CD14-positive monocyte (primary cell): ENCODE measurements around the gene FAM117B. TPM values are rescaled to one million over a fixed set of nuclear protein-coding genes. Genes with fewer than 3 reads are reported as not detected.
A peak's percentile ranks its signal among the peaks of the same experiment; 100 is the strongest.

ENCODE experiments used
- DNase-seq, 3 donors: peaks; one replicate each; pipeline ENCODE4 v3.0.0-alpha.2; 2011 to 2022
- H2AFZ ChIP-seq: 2 replicates; pipeline ENCODE4 v1.6.0; 2012; ENCODE audit warnings: mild to moderate bottlenecking, low read depth, low read length, inconsistent platforms; ENCODE audit not compliant: insufficient read depth, poor library complexity, severe bottlenecking
- H3K27ac ChIP-seq, 2 donors: 1 replicate in 1 of 2; 2 replicates in 1 of 2; pipeline ENCODE4 v1.5.1; 2012 to 2013; ENCODE audit warnings: low read length in 2 of 2, control low read depth in 1 of 2, inconsistent platforms in 1 of 2, low read depth in 1 of 2, mild to moderate bottlenecking in 1 of 2
- H3K27me3 ChIP-seq, 2 donors: one replicate each; pipeline versions ENCODE4 v1.6.0 to v1.6.1; 2011 to 2013; ENCODE audit warnings: low read length in 2 of 2; ENCODE audit not compliant: control insufficient read depth in 2 of 2, insufficient read depth in 2 of 2
- H3K36me3 ChIP-seq, 2 donors: replicated peaks in 1 of 2; 1 replicate in 1 of 2; 2 replicates in 1 of 2; pipeline versions ENCODE4 v1.5.1 to v1.6.1; 2012 to 2013; ENCODE audit warnings: low read length in 2 of 2, control low read depth in 1 of 2, inconsistent platforms in 1 of 2, mild to moderate bottlenecking in 1 of 2; ENCODE audit not compliant: insufficient read depth in 2 of 2, control insufficient read depth in 1 of 2
- H3K4me1 ChIP-seq, 2 donors: 1 replicate in 1 of 2; 2 replicates in 1 of 2; pipeline versions ENCODE4 v1.5.1 to v1.6.1; 2012 to 2013; ENCODE audit warnings: low read length in 2 of 2, control low read depth in 1 of 2, inconsistent platforms in 1 of 2, mild to moderate bottlenecking in 1 of 2, moderate library complexity in 1 of 2; ENCODE audit not compliant: insufficient read depth in 2 of 2, control insufficient read depth in 1 of 2
- H3K4me2 ChIP-seq: replicated peaks from 2 replicates; pipeline ENCODE3; 2012; ENCODE audit warnings: low read length, moderate library complexity, mild to moderate bottlenecking; ENCODE audit not compliant: poor library complexity, severe bottlenecking; ENCODE audit errors: extremely low read depth
- H3K4me3 ChIP-seq, 3 experiments: fragments of 200-600 bp in 1 of 3; sonication (generic) in 1 of 3; replicated peaks in 1 of 3; 1 replicate in 2 of 3; 2 replicates in 1 of 3; pipeline ENCODE4 v1.5.1; 2011 to 2013; ENCODE audit warnings: low read length in 3 of 3, mild to moderate bottlenecking in 3 of 3, control low read depth in 2 of 3, low read depth in 2 of 3, inconsistent platforms in 1 of 3, moderate library complexity in 1 of 3
- H3K79me2 ChIP-seq: 2 replicates; pipeline ENCODE4 v1.6.0; 2012; ENCODE audit warnings: mild to moderate bottlenecking, control low read depth, inconsistent platforms, low read length, moderate library complexity; ENCODE audit not compliant: insufficient read depth
- H3K9ac ChIP-seq: 2 replicates; pipeline ENCODE4 v1.6.0; 2017; ENCODE audit warnings: low read length, mild to moderate bottlenecking; ENCODE audit not compliant: insufficient read depth, poor library complexity, severe bottlenecking
- H3K9me3 ChIP-seq, 2 donors: replicated peaks in 1 of 2; 1 replicate in 1 of 2; 2 replicates in 1 of 2; pipeline versions ENCODE4 v1.5.1 to v1.6.1; 2012 to 2013; ENCODE audit warnings: low read length in 2 of 2, control low read depth in 1 of 2; ENCODE audit not compliant: control insufficient read depth in 1 of 2, insufficient read depth in 1 of 2
- H4K20me1 ChIP-seq: 2 replicates; pipeline ENCODE4 v1.6.0; 2012; ENCODE audit warnings: mild to moderate bottlenecking, low read length, control low read depth, moderate library complexity; ENCODE audit not compliant: insufficient read depth
- H3K27ac Mint-ChIP-seq, 7 donors: one replicate each; pipeline ENCODE4 v1.8.0; 2020; ENCODE audit warnings: mild to moderate bottlenecking in 7 of 7, mixed read lengths in 7 of 7, moderate library complexity in 6 of 7, inconsistent platforms in 2 of 7
- H3K27me3 Mint-ChIP-seq, 3 donors: one replicate each; pipeline ENCODE4 v1.8.0; 2021 to 2022; ENCODE audit warnings: low read depth in 3 of 3, mild to moderate bottlenecking in 3 of 3, mixed read lengths in 3 of 3, moderate library complexity in 3 of 3, inconsistent platforms in 1 of 3
- H3K36me3 Mint-ChIP-seq, 2 donors: one replicate each; pipeline ENCODE4 v1.8.0; 2020; ENCODE audit warnings: mixed read lengths in 2 of 2, inconsistent platforms in 1 of 2, mild to moderate bottlenecking in 1 of 2
- H3K4me1 Mint-ChIP-seq: one replicate; pipeline ENCODE4 v1.8.0; 2020; ENCODE audit warnings: mild to moderate bottlenecking, mixed read lengths
- H3K4me3 Mint-ChIP-seq, 2 donors: one replicate each; pipeline ENCODE4 v1.8.0; 2020; ENCODE audit warnings: mild to moderate bottlenecking in 2 of 2, mixed read lengths in 2 of 2, moderate library complexity in 1 of 2
- H3K9me3 Mint-ChIP-seq, 7 donors: one replicate each; pipeline ENCODE4 v1.8.0; 2020 to 2022; ENCODE audit warnings: mixed read lengths in 7 of 7, mild to moderate bottlenecking in 6 of 7, moderate library complexity in 6 of 7, inconsistent platforms in 2 of 7
- CTCF ChIP-seq: fragments of 200-600 bp; IDR thresholded peaks from one replicate; pipeline ENCODE4 v1.8.0; 2022; ENCODE audit warnings: antibody characterized with exemption, mild to moderate bottlenecking
- WGBS: methylation state at CpG from one replicate; pipeline ENCODE4 v1.1.5; 2013; ENCODE audit warnings: missing lambda C conversion rate; ENCODE audit not compliant: insufficient coverage; 5-methylcytosine and 5-hydroxymethylcytosine counted together
- intact Hi-C, 2 donors: fragments of 100-400 bp; cut with micrococcal nuclease; formaldehyde crosslinking; loops; one replicate each; pipeline versions ENCODE4 v1.15.0 to v1.15.1; 2023
- polyA plus RNA-seq, 3 donors: library from polyadenylated mRNA; depleted of rRNA in 1 of 3; unstranded in 2 of 3; stranded (reverse) in 1 of 3; fragments of 300-500 nt in 2 of 3; fragments of >200 nt in 1 of 3; fragmentation: Illumina TruSeq in 2 of 3; gene quantifications; 1 replicate in 2 of 3; 2 replicates in 1 of 3; pipeline ENCODE4 v1.2.3, GENCODE V29; 2012 to 2021

FAM117B gene
- polyA plus RNA-seq, 3 donors: 4.6 to 5.5 (median 4.6) TPM

GRCh38 chr2:202627042-202627441, 7.7 kb upstream of the FAM117B start:
- Mint-ChIP-seq H3K4me3 (no peak overlapping the region), H3K27ac (peak overlapping the region in 1 of 7 donors; percentile 13), H3K9me3 (no peaks in the 10 kb centered on the region), H3K27me3 (no peaks in the 10 kb centered on the region), H3K4me1 (peaks cover 26% of the 10 kb centered on the region), H3K36me3 (no peaks in the 10 kb centered on the region)
- Histone ChIP-seq H3K4me1 (peaks cover 38 to 51% of the 10 kb centered on the region in 2 donors), H3K4me3 (no peak overlapping the region), H4K20me1 (no peaks in the 10 kb centered on the region), H3K27me3 (no peaks in the 10 kb centered on the region), H3K4me2 (no peak overlapping the region), H3K27ac (no peak overlapping the region), H3K79me2 (no peaks in the 10 kb centered on the region), H3K9ac (no peak overlapping the region), H3K9me3 (no peaks in the 10 kb centered on the region), H3K36me3 (no peaks in the 10 kb centered on the region), H2AFZ (peak overlapping the region; percentile 48)
- WGBS: 41% methylated on average over 3 of the region's 4 CpGs
- no peak for DNase-seq
- TF ChIP-seq CTCF: no peak
- intact Hi-C loops: no loop called here

DNA sequence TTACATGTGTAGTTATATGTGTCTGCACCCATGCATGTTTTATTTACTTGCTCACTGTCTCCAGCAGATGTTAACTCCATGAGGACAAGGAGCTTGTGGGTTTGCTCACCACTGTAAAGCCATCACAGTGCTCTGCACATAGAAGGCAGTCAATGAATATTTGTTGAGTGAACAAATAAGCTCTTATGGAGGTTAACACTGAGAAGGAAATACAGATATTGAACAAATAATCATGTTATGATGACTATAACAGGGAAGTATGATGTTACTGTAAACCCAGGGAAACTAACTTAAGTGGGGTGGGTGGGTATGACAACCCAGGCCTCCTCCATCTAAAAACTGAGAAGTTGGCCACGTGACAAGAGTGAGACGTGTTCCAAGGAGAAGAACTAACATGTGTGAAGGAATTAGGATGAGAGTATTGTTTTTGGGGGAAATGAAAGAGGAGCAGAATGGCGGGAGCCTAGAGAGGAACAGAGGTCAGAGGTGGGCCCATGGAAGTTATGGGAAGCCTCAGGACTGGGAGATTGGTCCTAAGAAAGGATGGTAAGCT, 6.0 kb upstream of the FAM117B start:
- Mint-ChIP-seq H3K36me3 (no peaks in the 10 kb centered on the region), H3K4me1 (peaks cover 22% of the 10 kb centered on the region), H3K4me3 (no peak overlapping the region), H3K27me3 (no peaks in the 10 kb centered on the region), H3K9me3 (no peaks in the 10 kb centered on the region), H3K27ac (no peak overlapping the region)
- no peak for DNase-seq
- peaks cover 35 to 44% of the 10 kb centered on the region in 2 donors for H3K4me1 ChIP-seq
- H3K27ac ChIP-seq: no peak overlapping the region
- no peak overlapping the region for H3K9ac ChIP-seq
- intact Hi-C loops: no loop called here
- H3K79me2 ChIP-seq: no peaks in the 10 kb centered on the region
- no peak overlapping the region for H3K4me3 ChIP-seq
- H3K4me2 ChIP-seq: no peak overlapping the region
- H4K20me1 ChIP-seq: no peaks in the 10 kb centered on the region
- TF ChIP-seq CTCF: no peak
- H2AFZ ChIP-seq: no peak overlapping the region
- no peaks in the 10 kb centered on the region for H3K27me3 ChIP-seq
- H3K36me3 ChIP-seq: no peaks in the 10 kb centered on the region
- 75% methylated on average over 1 of the region's 3 CpGs for WGBS
- H3K9me3 ChIP-seq: no peaks in the 10 kb centered on the region
